Brain microvascular endothelial cell (primary cell): ENCODE results near the gene MTHFD2L.

ENCODE experiments used
- DNase-seq: peaks from one replicate; pipeline ENCODE4 v3.0.0-alpha.2; 2020
- H3K27ac ChIP-seq: fragments of 250-450 bp; sonication (Bioruptor Pico); 2 replicates; pipeline ENCODE4 v1.5.1; 2020; ENCODE audit warnings: mild to moderate bottlenecking, moderate library complexity
- H3K27me3 ChIP-seq: fragments of 250-450 bp; sonication (Bioruptor Pico); replicated peaks from 2 replicates; pipeline ENCODE4 v1.5.1; 2020; ENCODE audit warnings: mild to moderate bottlenecking
- H3K36me3 ChIP-seq: fragments of 250-450 bp; sonication (Bioruptor Pico); replicated peaks from 2 replicates; pipeline ENCODE4 v1.5.1; 2020; ENCODE audit warnings: mild to moderate bottlenecking
- H3K4me3 ChIP-seq: 2 replicates; pipeline ENCODE4 v1.5.1; 2011; ENCODE audit warnings: low read depth, mild to moderate bottlenecking, control low read depth, low read length, moderate library complexity
- in situ Hi-C: cut with HindIII; loops from 2 replicates; pipeline ENCODE4 v1.10.0; 2017; ENCODE audit warnings: low sequenced_read_pairs, low pct_ligation_motif_present
- TF ChIP-seq, protein P1 (sequence below): IDR thresholded peaks from 2 replicates; pipeline ENCODE4 v1.5.1; 2011; ENCODE audit warnings: low read depth, mild to moderate bottlenecking, moderate library complexity, low read length, control low read depth, inconsistent platforms; ENCODE audit errors: missing control alignments

The MTHFD2L gene

DNA sequence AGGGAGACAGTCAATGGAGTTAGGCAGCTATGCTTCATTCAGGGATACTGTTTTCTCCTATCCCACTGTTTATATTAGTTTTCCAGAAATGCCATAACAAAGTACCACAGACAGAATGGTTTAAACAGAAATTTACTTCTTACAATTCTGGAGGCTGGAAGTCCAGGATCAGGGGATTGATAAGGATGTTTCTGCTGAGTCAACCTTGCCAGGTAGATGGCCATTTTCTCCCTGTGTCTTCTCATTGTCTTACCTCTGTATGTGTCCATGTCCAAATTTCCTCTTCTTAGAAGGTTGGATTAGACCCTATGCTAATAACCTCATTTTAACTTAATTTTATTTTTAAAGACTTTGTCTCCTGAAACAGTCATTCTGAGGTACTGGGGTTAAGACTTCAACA lies 129.9 kb downstream of the MTHFD2L start:
- TF ChIP-seq, protein P1, sequence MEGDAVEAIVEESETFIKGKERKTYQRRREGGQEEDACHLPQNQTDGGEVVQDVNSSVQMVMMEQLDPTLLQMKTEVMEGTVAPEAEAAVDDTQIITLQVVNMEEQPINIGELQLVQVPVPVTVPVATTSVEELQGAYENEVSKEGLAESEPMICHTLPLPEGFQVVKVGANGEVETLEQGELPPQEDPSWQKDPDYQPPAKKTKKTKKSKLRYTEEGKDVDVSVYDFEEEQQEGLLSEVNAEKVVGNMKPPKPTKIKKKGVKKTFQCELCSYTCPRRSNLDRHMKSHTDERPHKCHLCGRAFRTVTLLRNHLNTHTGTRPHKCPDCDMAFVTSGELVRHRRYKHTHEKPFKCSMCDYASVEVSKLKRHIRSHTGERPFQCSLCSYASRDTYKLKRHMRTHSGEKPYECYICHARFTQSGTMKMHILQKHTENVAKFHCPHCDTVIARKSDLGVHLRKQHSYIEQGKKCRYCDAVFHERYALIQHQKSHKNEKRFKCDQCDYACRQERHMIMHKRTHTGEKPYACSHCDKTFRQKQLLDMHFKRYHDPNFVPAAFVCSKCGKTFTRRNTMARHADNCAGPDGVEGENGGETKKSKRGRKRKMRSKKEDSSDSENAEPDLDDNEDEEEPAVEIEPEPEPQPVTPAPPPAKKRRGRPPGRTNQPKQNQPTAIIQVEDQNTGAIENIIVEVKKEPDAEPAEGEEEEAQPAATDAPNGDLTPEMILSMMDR = no peak
- in situ Hi-C loops = no loop called here
- Histone ChIP-seq H3K4me3 (no peak overlapping the region), H3K36me3 (no peaks in the 10 kb centered on the region), H3K27me3 (no peaks in the 10 kb centered on the region), H3K27ac (no peak overlapping the region)
- DNase-seq = no peak

DNA sequence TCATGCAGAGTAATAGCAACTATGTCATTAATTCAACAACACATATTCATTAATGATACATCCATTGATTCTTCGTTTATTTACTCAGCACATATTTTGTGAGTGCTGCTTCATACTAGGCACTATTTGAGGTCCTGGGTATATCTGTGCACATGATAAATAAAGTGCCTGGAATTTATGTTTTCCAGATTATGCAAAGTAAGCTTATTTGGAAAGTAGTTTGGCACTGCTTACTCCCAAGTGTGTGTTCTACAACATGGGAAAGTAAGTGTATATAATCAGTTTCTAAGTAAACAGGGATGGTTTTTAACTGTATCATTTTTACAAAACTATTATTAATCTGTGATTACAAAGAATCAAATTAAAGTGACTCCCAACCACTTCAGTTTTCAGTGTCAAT lies 133.6 kb downstream of the MTHFD2L start:
- H3K27me3 ChIP-seq = no peaks in the 10 kb centered on the region
- TF ChIP-seq, protein P1 = no peak
- no peaks in the 10 kb centered on the region for H3K36me3 ChIP-seq
- in situ Hi-C loops = no loop called here
- no peak for DNase-seq
- H3K4me3 ChIP-seq = no peak overlapping the region
- H3K27ac ChIP-seq = no peak overlapping the region

DNA sequence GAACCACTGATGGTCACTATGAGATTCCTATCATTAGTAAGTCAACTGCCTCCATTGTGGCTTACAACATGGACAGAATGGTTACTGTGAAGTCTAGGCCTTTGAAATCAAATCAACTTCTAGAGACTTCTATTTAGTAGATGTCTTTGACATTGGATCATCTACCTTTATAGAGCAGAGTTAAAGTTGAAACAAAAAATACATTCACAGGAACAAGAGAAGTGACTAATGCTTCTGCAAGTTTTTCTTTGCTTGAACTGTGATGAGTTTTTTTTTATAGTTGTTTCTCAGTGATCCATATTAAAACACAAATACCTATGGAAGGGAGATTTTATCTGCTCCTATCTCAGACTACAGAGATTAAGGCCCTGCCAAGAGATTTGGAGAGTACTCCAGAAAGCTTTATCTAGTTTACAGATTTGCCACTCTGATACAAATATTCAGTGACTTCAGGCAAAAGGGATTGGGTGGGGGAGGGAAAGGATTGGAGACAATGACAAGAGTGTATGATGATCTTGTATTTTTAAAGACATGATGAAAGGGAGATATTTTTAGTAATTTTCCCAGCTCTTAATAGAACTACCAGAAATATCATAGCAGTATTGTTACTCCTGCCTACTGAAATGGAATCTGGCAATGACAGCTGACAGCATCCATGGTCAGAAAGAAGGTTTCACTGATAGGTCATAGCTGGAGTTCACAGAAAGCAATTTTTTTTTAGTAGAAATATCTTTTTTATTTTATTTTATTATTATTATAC lies 134.4 kb downstream of the MTHFD2L start:
- Histone ChIP-seq H3K4me3 (no peak overlapping the region), H3K27ac (no peak overlapping the region), H3K27me3 (no peaks in the 10 kb centered on the region), H3K36me3 (no peaks in the 10 kb centered on the region)
- in situ Hi-C loops = no loop called here
- peak; percentile 5 for DNase-seq
- TF ChIP-seq, protein P1 = no peak

DNA sequence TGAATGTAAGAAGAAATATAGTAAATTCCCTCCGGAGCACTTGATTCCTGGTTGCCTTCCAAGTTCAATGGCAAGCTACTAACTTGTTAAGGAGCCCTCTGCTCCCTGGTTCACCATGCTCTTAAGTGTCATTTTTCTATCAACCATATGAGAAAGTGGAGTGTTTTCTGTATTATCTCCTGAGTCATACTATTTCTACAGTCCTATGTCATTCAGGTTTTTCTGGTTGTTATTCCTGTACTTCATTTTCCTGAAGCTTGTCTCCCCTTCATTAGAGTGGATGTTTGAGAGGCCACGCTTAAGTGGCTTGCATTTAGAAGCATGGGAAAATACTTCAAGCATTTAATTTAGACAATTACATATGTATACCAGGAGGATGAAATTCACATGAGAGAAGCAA lies 135.6 kb downstream of the MTHFD2L start:
- Histone ChIP-seq H3K27ac (no peak overlapping the region), H3K27me3 (no peaks in the 10 kb centered on the region), H3K36me3 (no peaks in the 10 kb centered on the region), H3K4me3 (no peak overlapping the region)
- TF ChIP-seq, protein P1 = no peak
- no peak for DNase-seq
- in situ Hi-C loops = no loop called here

DNA sequence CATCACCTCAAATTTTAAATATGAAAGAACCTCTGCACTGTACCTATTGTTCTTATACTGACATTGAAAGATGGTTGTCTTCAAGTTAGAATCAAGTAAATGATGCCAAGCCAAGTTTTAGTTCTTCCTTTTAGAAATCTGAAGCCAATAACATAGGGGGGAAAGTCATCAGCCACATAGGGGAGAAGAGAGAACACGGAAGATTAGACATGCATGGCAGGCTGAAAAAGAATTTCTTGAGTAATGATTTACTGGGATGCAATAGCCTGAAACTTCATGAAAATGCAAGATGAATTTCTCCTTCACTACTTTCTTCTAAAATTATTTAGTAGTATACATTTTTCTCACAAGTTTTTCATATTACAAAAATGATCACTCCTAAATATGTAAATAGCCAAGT lies 136.8 kb downstream of the MTHFD2L start:
- TF ChIP-seq, protein P1 = no peak

DNA sequence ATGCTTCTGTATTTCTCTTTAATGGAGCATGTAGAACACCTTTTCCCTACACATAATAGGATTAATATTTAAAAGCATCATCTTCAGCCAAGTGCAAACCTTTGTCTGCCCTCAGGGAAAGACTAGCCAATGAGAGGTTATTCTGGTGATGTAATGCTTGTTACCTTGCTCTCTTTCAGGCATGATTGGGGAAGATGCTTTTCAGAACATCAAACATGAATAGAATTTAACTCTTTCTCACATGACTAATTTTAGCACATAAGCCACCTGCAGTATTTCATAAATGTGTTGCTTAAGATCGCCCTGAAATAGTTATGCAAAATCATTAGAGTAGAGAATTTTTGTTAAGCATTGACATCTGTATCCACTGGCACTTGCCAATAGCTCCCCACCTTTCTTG lies 139.6 kb downstream of the MTHFD2L start:
- H3K36me3 ChIP-seq = no peaks in the 10 kb centered on the region
- DNase-seq = no peak
- no peak overlapping the region for H3K4me3 ChIP-seq
- H3K27ac ChIP-seq = no peak overlapping the region
- TF ChIP-seq, protein P1 = no peak
- no peaks in the 10 kb centered on the region for H3K27me3 ChIP-seq
- in situ Hi-C loops = no loop called here

More for the DNA sequence above, 136.8 kb downstream of the MTHFD2L start:
- no peaks in the 10 kb centered on the region for H3K36me3 ChIP-seq
- no peak for DNase-seq
- H3K27me3 ChIP-seq = no peaks in the 10 kb centered on the region
- in situ Hi-C loops = no loop called here
- no peak overlapping the region for H3K4me3 ChIP-seq
- H3K27ac ChIP-seq = no peak overlapping the region
